Activated naive CD8-positive, alpha-beta T cell treated with anti-CD3 and anti-CD28 coated beads, Interleukin-2, amount 10 ng/mL, durations not matched to agents 7 days and 5 days (primary cell): ENCODE data around the gene VOPP1. TPM values are rescaled to one million over a fixed set of nuclear protein-coding genes. Genes with fewer than 3 reads are reported as not detected.

Experiments
- ATAC-seq: fragments of 150-1000 bp; cut with Tn5 transposase; one replicate; pipeline ENCODE4 v1.10.0; 2021; ENCODE audit warnings: low read depth, moderate library complexity
- POLR2A ChIA-PET: fragments of 350-600 bp; sonication (Branson Sonifier 250); formaldehyde crosslinking; loops from one replicate; lab custom pipeline; 2021; ENCODE audit warnings: antibody characterized with exemption; lab: Charles Lee
- DNase-seq: peaks from one replicate; pipeline ENCODE4 v3.0.0; 2021
- H3K27ac Mint-ChIP-seq: one replicate; pipeline ENCODE4 v1.8.0; 2022; ENCODE audit warnings: mild to moderate bottlenecking, mixed read lengths
- H3K27me3 Mint-ChIP-seq: one replicate; pipeline ENCODE4 v1.8.0; 2022; ENCODE audit warnings: mild to moderate bottlenecking, moderate library complexity, mixed read lengths
- H3K36me3 Mint-ChIP-seq: one replicate; pipeline ENCODE4 v1.8.0; 2021; ENCODE audit warnings: mild to moderate bottlenecking, mixed read lengths
- H3K4me1 Mint-ChIP-seq: one replicate; pipeline ENCODE4 v1.8.0; 2021; ENCODE audit warnings: mixed read lengths
- H3K4me3 Mint-ChIP-seq: one replicate; pipeline ENCODE4 v1.8.0; 2022; ENCODE audit warnings: mild to moderate bottlenecking, moderate library complexity, mixed read lengths
- H3K9me3 Mint-ChIP-seq: one replicate; pipeline ENCODE4 v1.8.0; 2021; ENCODE audit warnings: mixed read lengths
- total RNA-seq, 2 experiments: library from RNA; stranded (reverse); gene quantifications; one replicate each; pipeline ENCODE4 v1.2.3, GENCODE V29; 2021

Gene VOPP1
- total RNA-seq, 2 experiments from 2014 or later, result 50.0 to 50.1 TPM

GRCh38 chr7:55558962-55559920 lies 13.1 kb downstream of the VOPP1 start:
- Mint-ChIP-seq H3K9me3 (no peaks in the 10 kb centered on the region), H3K27me3 (no peaks in the 10 kb centered on the region), H3K27ac (no peak overlapping the region), H3K4me3 (no peak overlapping the region), H3K36me3 (peaks cover 15% of the 10 kb centered on the region), H3K4me1 (peaks cover 24% of the 10 kb centered on the region)
- POLR2A ChIA-PET, result interaction anchor here (0.6 kb wide), 1 partner anchor 21 kb away, joined by 4 read pairs; no protein-coding TSS in a partner anchor
- ATAC-seq (no peak), DNase-seq (no peak)

- Mint-ChIP-seq H3K27me3 (no peaks in the 10 kb centered on the region), H3K27ac (no peak overlapping the region)
These were observed 14.6 kb downstream of the VOPP1 start for GRCh38 chr7:55557666-55558188.

GRCh38 chr7:55556492-55556891 lies 15.8 kb downstream of the VOPP1 start:
- H3K27ac Mint-ChIP-seq, result no peak overlapping the region

More at GRCh38 chr7:55557666-55558188, 14.6 kb downstream of the VOPP1 start:
- POLR2A ChIA-PET, result no interaction called here
- DNase-seq, result no peak
- peak; percentile 45 for ATAC-seq
- Mint-ChIP-seq H3K36me3 (peaks cover 19% of the 10 kb centered on the region), H3K4me3 (no peak overlapping the region), H3K9me3 (no peaks in the 10 kb centered on the region), H3K4me1 (peaks cover 30% of the 10 kb centered on the region)

GRCh38 chr7:55556031-55556430 lies 16.3 kb downstream of the VOPP1 start:
- H3K27ac Mint-ChIP-seq, result no peak overlapping the region
- H3K4me1 Mint-ChIP-seq, result peaks cover 26% of the 10 kb centered on the region
- H3K9me3 Mint-ChIP-seq, result no peaks in the 10 kb centered on the region
- no peak overlapping the region for H3K4me3 Mint-ChIP-seq
- DNase-seq (no peak), ATAC-seq (no peak)
- H3K27me3 Mint-ChIP-seq, result no peaks in the 10 kb centered on the region
- H3K36me3 Mint-ChIP-seq, result peaks cover 11% of the 10 kb centered on the region
- POLR2A ChIA-PET, result no interaction called here

More at GRCh38 chr7:55556492-55556891, 15.8 kb downstream of the VOPP1 start:
- DNase-seq (no peak), ATAC-seq (no peak)
- Mint-ChIP-seq H3K4me1 (peaks cover 26% of the 10 kb centered on the region), H3K4me3 (no peak overlapping the region), H3K9me3 (no peaks in the 10 kb centered on the region), H3K36me3 (peaks cover 11% of the 10 kb centered on the region), H3K27me3 (no peaks in the 10 kb centered on the region)
- POLR2A ChIA-PET, result no interaction called here

GRCh38 chr7:55555160-55555559 lies 17.1 kb downstream of the VOPP1 start:
- DNase-seq, result no peak
- H3K9me3 Mint-ChIP-seq, result no peaks in the 10 kb centered on the region
- no peak overlapping the region for H3K4me3 Mint-ChIP-seq
- ATAC-seq, result no peak
- no peaks in the 10 kb centered on the region for H3K27me3 Mint-ChIP-seq
- peaks cover 11% of the 10 kb centered on the region for H3K36me3 Mint-ChIP-seq
- no peak overlapping the region for H3K27ac Mint-ChIP-seq
- POLR2A ChIA-PET, result no interaction called here
- H3K4me1 Mint-ChIP-seq, result peaks cover 24% of the 10 kb centered on the region

- DNase-seq (no peak), ATAC-seq (no peak)
- Mint-ChIP-seq H3K4me3 (no peak overlapping the region), H3K27ac (no peak overlapping the region), H3K27me3 (no peaks in the 10 kb centered on the region), H3K36me3 (peaks cover 11% of the 10 kb centered on the region), H3K9me3 (no peaks in the 10 kb centered on the region), H3K4me1 (peaks cover 24% of the 10 kb centered on the region)
- POLR2A ChIA-PET, result interaction anchor here (1.7 kb wide), 1 partner anchor 20 kb away, joined by 5 read pairs; no protein-coding TSS in a partner anchor
These were observed 18.3 kb downstream of the VOPP1 start for GRCh38 chr7:55554038-55554437.

- H3K4me3 Mint-ChIP-seq, result no peak overlapping the region
- POLR2A ChIA-PET, result interaction anchor here (0.6 to 1.7 kb wide), 2 partner anchors 18 to 107 kb away, joined by 4 to 5 read pairs; no protein-coding TSS in a partner anchor
- DNase-seq, result no peak
- H3K27ac Mint-ChIP-seq, result no peak overlapping the region
- no peak for ATAC-seq
- H3K27me3 Mint-ChIP-seq, result no peaks in the 10 kb centered on the region
- H3K4me1 Mint-ChIP-seq, result peaks cover 21% of the 10 kb centered on the region
- H3K36me3 Mint-ChIP-seq, result peaks cover 11% of the 10 kb centered on the region
- no peaks in the 10 kb centered on the region for H3K9me3 Mint-ChIP-seq
These were observed 19.3 kb downstream of the VOPP1 start for GRCh38 chr7:55553024-55553345.

GRCh38 chr7:55552320-55553023 lies 19.8 kb downstream of the VOPP1 start:
- DNase-seq (no peak), ATAC-seq (no peak)
- peaks cover 18% of the 10 kb centered on the region for H3K4me1 Mint-ChIP-seq
- H3K27me3 Mint-ChIP-seq, result no peaks in the 10 kb centered on the region
- H3K4me3 Mint-ChIP-seq, result no peak overlapping the region
- peaks cover 11% of the 10 kb centered on the region for H3K36me3 Mint-ChIP-seq
- H3K9me3 Mint-ChIP-seq, result no peaks in the 10 kb centered on the region
- POLR2A ChIA-PET, result interaction anchor here (0.6 to 1.7 kb wide), 2 partner anchors 18 to 107 kb away, joined by 4 to 5 read pairs; no protein-coding TSS in a partner anchor
- H3K27ac Mint-ChIP-seq, result no peak overlapping the region

- H3K4me3 Mint-ChIP-seq, result no peak overlapping the region
- no peak for DNase-seq
- POLR2A ChIA-PET, result no interaction called here
- H3K27me3 Mint-ChIP-seq, result no peaks in the 10 kb centered on the region
- H3K9me3 Mint-ChIP-seq, result no peaks in the 10 kb centered on the region
- peaks cover 16% of the 10 kb centered on the region for H3K4me1 Mint-ChIP-seq
- peaks cover 11% of the 10 kb centered on the region for H3K36me3 Mint-ChIP-seq
- H3K27ac Mint-ChIP-seq, result no peak overlapping the region
- ATAC-seq, result no peak
These were observed 21.3 kb downstream of the VOPP1 start for GRCh38 chr7:55550841-55551537.

GRCh38 chr7:55550010-55550663 lies 22.2 kb downstream of the VOPP1 start:
- Mint-ChIP-seq H3K9me3 (no peaks in the 10 kb centered on the region), H3K4me3 (no peak overlapping the region), H3K27ac (no peak overlapping the region), H3K4me1 (peaks cover 19% of the 10 kb centered on the region), H3K36me3 (peaks cover 8% of the 10 kb centered on the region), H3K27me3 (no peaks in the 10 kb centered on the region)
- DNase-seq (no peak), ATAC-seq (no peak)
- POLR2A ChIA-PET, result no interaction called here

- Mint-ChIP-seq H3K9me3 (no peaks in the 10 kb centered on the region), H3K36me3 (peaks cover 8% of the 10 kb centered on the region), H3K4me1 (peaks cover 16% of the 10 kb centered on the region), H3K27me3 (no peaks in the 10 kb centered on the region), H3K4me3 (no peak overlapping the region), H3K27ac (no peak overlapping the region)
- POLR2A ChIA-PET, result no interaction called here
- DNase-seq (no peak), ATAC-seq (no peak)
These were observed 22.8 kb downstream of the VOPP1 start for GRCh38 chr7:55549457-55549856.

- peaks cover 12% of the 10 kb centered on the region for H3K36me3 Mint-ChIP-seq
- H3K4me3 Mint-ChIP-seq, result no peak overlapping the region
- peaks cover 8% of the 10 kb centered on the region for H3K4me1 Mint-ChIP-seq
- no peak overlapping the region for H3K27ac Mint-ChIP-seq
- ATAC-seq, result no peak
- POLR2A ChIA-PET, result no interaction called here
- H3K9me3 Mint-ChIP-seq, result peaks cover 3% of the 10 kb centered on the region
- no peaks in the 10 kb centered on the region for H3K27me3 Mint-ChIP-seq
- no peak for DNase-seq
These were observed 24.0 kb downstream of the VOPP1 start for GRCh38 chr7:55548295-55548731.
